Measurements from ENCODE around the gene ZNF529.

ZNF529 gene

GRCh38 chr19:36528194-36528920 is 44.7 kb downstream of the ZNF529 start, which contains the start of gene ZNF260:
Gene ZNF260, minus strand, starts transcription at chr19:36528271. Its CDS starts 13,033 bp downstream, at chr19:36515238.
- Mint-ChIP-seq H3K4me1 (ENCODE audit: low read depth) (peaks cover 27% of the 10 kb centered on the region), H3K9me3 (ENCODE audit: low read depth) (peaks cover 1% of the 10 kb centered on the region), H3K36me3 (peaks cover 30% of the 10 kb centered on the region), H3K27me3 (no peaks in the 10 kb centered on the region), H3K4me3 (peak within 1 kb of the TSS; percentile 98), H3K27ac (peak within 1 kb of the TSS; percentile 97)

GRCh38 chr19:36527873-36528193 is 45.3 kb downstream of the ZNF529 start:
- H3K27ac Mint-ChIP-seq, result peak overlapping the region; percentile 97
- H3K9me3 Mint-ChIP-seq (ENCODE audit: low read depth), result peaks cover 5% of the 10 kb centered on the region
- peaks cover 27% of the 10 kb centered on the region for H3K4me1 Mint-ChIP-seq (ENCODE audit: low read depth)
- peak overlapping the region; percentile 98 for H3K4me3 Mint-ChIP-seq
- no peaks in the 10 kb centered on the region for H3K27me3 Mint-ChIP-seq
- H3K36me3 Mint-ChIP-seq, result peaks cover 32% of the 10 kb centered on the region

GRCh38 chr19:36527341-36527740 is 45.8 kb downstream of the ZNF529 start:
- Mint-ChIP-seq H3K36me3 (peaks cover 33% of the 10 kb centered on the region), H3K27me3 (no peaks in the 10 kb centered on the region), H3K4me3 (peak overlapping the region; percentile 98), H3K4me1 (ENCODE audit: low read depth) (peaks cover 27% of the 10 kb centered on the region), H3K9me3 (ENCODE audit: low read depth) (peaks cover 8% of the 10 kb centered on the region), H3K27ac (no peak overlapping the region)

GRCh38 chr19:36526581-36526980 is 46.5 kb downstream of the ZNF529 start:
- Mint-ChIP-seq H3K36me3 (peaks cover 33% of the 10 kb centered on the region), H3K4me3 (peak overlapping the region; percentile 98), H3K4me1 (ENCODE audit: low read depth) (peaks cover 27% of the 10 kb centered on the region), H3K27me3 (no peaks in the 10 kb centered on the region), H3K9me3 (ENCODE audit: low read depth) (peaks cover 8% of the 10 kb centered on the region), H3K27ac (peak overlapping the region; percentile 58)

GRCh38 chr19:36524617-36525016 is 48.5 kb downstream of the ZNF529 start:
- Mint-ChIP-seq H3K27ac (no peak overlapping the region), H3K4me3 (no peak overlapping the region), H3K9me3 (ENCODE audit: low read depth) (peaks cover 8% of the 10 kb centered on the region), H3K4me1 (ENCODE audit: low read depth) (peaks cover 25% of the 10 kb centered on the region), H3K27me3 (no peaks in the 10 kb centered on the region), H3K36me3 (peaks cover 38% of the 10 kb centered on the region)

GRCh38 chr19:36514012-36514612 is 59.0 kb downstream of the ZNF529 start:
- Mint-ChIP-seq H3K27ac (no peak overlapping the region), H3K4me1 (ENCODE audit: low read depth) (no peaks in the 10 kb centered on the region), H3K36me3 (peaks cover 56% of the 10 kb centered on the region), H3K4me3 (no peak overlapping the region), H3K9me3 (ENCODE audit: low read depth) (peaks cover 41% of the 10 kb centered on the region), H3K27me3 (no peaks in the 10 kb centered on the region)

- H3K4me1 Mint-ChIP-seq (ENCODE audit: low read depth), result no peaks in the 10 kb centered on the region
- H3K36me3 Mint-ChIP-seq, result peaks cover 18% of the 10 kb centered on the region
- H3K27ac Mint-ChIP-seq, result no peak overlapping the region
- peaks cover 8% of the 10 kb centered on the region for H3K9me3 Mint-ChIP-seq (ENCODE audit: low read depth)
- H3K27me3 Mint-ChIP-seq, result no peaks in the 10 kb centered on the region
- H3K4me3 Mint-ChIP-seq, result no peak overlapping the region
Measured at GRCh38 chr19:36508325-36508724, 64.8 kb downstream of the ZNF529 start.

- H3K4me3 Mint-ChIP-seq, result no peak overlapping the region
- no peaks in the 10 kb centered on the region for H3K27me3 Mint-ChIP-seq
- peaks cover 10% of the 10 kb centered on the region for H3K36me3 Mint-ChIP-seq
- no peak overlapping the region for H3K27ac Mint-ChIP-seq
- no peaks in the 10 kb centered on the region for H3K4me1 Mint-ChIP-seq (ENCODE audit: low read depth)
- H3K9me3 Mint-ChIP-seq (ENCODE audit: low read depth), result peaks cover 7% of the 10 kb centered on the region
Measured at GRCh38 chr19:36501973-36502372, 71.1 kb downstream of the ZNF529 start.

- Mint-ChIP-seq H3K4me3 (no peak overlapping the region), H3K9me3 (ENCODE audit: low read depth) (peaks cover 3% of the 10 kb centered on the region), H3K27ac (no peak overlapping the region), H3K27me3 (no peaks in the 10 kb centered on the region), H3K36me3 (peaks cover 9% of the 10 kb centered on the region), H3K4me1 (ENCODE audit: low read depth) (no peaks in the 10 kb centered on the region)
Measured at GRCh38 chr19:36497001-36497400, 76.1 kb downstream of the ZNF529 start.
